GM18520 (cell line): ENCODE measurements around the gene MYRF.

ENCODE experiments used
- ATAC-seq: cut with Tn5 transposase; IDR thresholded peaks from one replicate; pipeline ENCODE4 v1.9.1; 2021; ENCODE audit not compliant: unreplicated experiment

MYRF gene

GRCh38 chr11:61752117-61752924, at the start of gene MYRF:
MYRF (plus strand) TSS chr11:61752636; CDS start chr11:61752745, 109 bp downstream.
- no peak for ATAC-seq

DNA sequence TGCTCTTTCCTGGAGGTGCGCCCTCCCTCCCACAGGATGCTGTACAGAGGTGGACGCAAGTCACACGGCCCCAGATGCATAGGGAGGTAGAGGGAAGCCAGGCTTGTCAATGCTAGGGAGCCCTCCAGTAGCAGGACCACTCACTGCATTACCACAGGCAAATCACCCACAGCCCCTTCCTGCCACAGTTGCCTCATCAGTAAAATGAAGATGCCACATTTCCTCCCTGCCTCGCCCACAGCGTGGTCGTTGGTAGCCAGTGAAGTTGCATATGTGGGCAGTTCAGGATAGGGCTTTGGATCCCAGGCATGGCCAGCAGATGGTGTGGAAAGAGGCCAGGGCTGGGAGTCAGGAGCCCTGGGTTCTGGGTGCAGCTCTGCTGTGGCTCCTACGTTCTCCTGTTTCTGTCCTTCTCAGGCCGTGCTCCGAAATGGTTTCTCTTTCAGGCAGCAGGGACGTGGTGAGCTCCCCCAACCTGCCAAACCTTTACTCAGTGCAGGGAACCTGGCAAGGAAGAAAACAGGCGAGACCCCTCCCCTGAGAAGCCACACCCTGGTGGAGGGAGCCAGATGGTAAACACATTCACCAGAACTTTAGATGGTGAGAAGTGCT, 49.6 kb upstream of the MYRF start:
- ATAC-seq = no peak

- ATAC-seq = no peak
Measured at GRCh38 chr11:61704838-61705237, 47.6 kb upstream of the MYRF start.

DNA sequence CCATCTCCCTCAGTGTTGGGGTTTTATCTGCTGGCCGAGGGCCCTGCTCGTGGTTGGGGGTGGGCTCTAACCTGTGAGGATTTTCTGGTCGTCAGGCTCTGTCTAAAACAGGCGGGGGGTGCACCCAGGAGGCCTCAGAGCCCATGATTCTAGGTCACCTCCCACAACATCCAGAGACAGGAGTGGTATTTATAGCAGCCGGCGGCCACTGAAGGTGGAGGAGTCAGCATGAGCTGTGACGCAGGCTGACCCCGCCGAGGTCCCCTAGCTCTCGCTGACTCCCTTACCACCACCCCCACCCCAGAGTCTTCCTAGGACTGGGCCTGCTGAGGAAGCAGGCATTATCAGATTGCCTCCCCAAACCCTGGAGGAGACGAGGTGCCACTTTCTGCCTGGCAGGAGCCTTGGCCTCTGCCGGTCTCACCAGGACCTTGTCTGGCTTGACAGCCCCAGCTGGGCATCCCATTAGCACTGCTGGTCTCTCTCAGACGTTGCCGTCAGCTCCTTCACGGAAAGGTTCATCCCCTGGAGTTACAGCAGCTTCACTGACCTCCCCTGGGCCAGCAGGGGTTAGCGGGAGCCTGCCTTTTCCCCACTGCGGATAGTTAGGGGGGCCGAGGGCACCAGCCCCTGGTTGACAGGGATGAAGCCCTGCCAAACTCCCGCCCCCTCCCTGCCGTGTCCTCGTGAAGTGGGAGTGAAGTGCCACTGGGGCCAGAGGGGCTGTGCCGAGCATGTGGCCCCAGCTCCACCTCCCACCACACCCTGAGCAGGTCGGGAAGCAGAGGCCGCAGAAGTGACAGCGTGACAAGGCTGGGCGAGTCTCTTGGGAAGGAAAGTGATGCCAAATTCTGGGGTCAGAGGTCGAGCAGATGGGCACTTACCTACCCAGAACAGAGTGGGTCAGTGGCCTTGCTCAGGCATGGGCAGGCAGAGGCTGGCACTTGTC, 45.7 kb upstream of the MYRF start:
- no peak for ATAC-seq

DNA sequence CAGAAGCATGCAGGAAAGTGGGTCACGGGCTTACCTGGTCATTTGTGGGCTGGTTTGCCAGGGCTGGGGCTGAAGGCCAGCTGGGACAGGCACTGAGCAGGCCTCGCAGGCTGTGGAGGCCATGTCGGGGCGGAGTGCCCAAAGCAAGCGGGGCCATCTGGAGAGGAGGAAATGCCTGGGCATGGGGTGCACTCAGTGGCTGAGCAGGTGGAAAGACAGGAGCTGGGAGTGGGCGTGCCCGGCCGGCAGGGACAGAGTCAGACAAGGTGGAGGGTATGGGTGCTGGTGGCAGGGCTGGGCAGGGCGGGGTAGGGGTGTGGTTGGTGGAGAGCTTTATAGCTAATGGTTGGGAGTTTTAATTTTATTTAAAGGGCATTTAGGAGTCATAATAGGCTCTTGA, 44.9 kb upstream of the MYRF start:
- no peak for ATAC-seq

GRCh38 chr11:61709110-61709509, 43.3 kb upstream of the MYRF start:
- no peak for ATAC-seq

GRCh38 chr11:61709572-61709971, 42.9 kb upstream of the MYRF start:
- ATAC-seq = no peak

- ATAC-seq = no peak
Measured at GRCh38 chr11:61710019-61710418, 42.4 kb upstream of the MYRF start.

GRCh38 chr11:61711037-61711436, 41.4 kb upstream of the MYRF start:
- no peak for ATAC-seq

GRCh38 chr11:61711498-61711897, 40.9 kb upstream of the MYRF start:
- no peak for ATAC-seq

- no peak for ATAC-seq
Measured at GRCh38 chr11:61712314-61712713, 40.1 kb upstream of the MYRF start.

GRCh38 chr11:61712846-61713245, 39.6 kb upstream of the MYRF start:
- no peak for ATAC-seq

DNA sequence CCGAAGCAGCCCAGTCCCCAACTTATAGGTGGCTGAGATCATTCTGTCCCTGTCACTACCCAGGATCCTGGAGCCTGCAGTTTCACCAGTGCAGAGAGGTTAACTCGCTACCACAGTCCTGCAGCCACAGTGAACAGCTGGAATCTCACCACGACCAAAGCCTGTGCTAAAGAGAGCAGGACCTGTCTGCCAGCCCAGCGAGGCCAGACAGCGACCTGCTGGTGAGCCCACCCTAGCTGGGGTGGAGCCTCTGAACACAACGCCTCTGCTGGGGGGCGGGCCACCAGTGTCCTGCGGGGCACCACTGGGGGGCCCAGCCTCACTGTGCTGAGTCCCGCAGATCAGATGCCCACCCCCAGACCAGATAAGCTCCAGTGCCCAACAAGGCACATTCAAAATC, 39.0 kb upstream of the MYRF start:
- ATAC-seq = no peak

GRCh38 chr11:61713906-61714305, 38.5 kb upstream of the MYRF start:
- no peak for ATAC-seq

- no peak for ATAC-seq
Measured at GRCh38 chr11:61714316-61714715, 38.1 kb upstream of the MYRF start.

DNA sequence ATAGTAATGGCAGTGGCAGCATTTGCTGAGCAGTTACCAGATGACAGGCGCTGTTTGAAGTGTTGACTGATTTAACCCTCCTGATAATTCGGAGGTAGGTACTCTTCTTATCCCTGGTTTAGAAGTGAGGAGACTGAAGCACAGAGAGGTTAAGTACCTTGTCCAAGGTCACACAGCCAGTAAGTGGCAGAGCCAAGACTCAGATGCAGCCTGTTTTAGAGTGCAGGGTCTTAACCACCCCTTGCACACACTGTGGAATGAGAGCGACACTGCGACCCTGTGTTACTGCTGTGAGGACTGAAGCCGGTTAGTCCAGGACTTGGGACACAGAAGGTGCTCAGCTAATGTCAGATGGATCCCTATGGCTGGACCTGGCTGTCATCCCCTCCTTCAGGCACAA, 37.5 kb upstream of the MYRF start:
- ATAC-seq = no peak

DNA sequence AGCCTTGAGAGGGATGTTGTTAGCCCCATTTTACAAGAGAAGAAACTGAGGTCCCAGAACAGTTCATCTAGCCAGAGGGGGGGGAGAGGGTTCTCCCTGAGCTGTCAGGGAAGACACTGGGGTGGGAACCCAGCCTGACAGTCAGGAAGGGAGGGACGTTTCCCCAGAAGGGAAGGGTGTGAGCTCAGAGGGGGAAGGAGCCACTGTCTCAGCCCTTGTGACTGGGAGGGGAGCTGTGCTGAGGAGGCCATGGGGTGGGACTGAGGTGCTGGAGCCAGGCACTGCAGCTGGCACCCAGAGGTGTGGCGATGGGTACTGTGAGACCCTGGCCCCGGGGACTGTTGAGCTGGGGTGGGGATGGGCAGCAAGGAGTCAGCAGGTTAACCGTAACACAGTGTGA, 36.6 kb upstream of the MYRF start:
- no peak for ATAC-seq

GRCh38 chr11:61716478-61717285, 35.8 kb upstream of the MYRF start:
- ATAC-seq = no peak

DNA sequence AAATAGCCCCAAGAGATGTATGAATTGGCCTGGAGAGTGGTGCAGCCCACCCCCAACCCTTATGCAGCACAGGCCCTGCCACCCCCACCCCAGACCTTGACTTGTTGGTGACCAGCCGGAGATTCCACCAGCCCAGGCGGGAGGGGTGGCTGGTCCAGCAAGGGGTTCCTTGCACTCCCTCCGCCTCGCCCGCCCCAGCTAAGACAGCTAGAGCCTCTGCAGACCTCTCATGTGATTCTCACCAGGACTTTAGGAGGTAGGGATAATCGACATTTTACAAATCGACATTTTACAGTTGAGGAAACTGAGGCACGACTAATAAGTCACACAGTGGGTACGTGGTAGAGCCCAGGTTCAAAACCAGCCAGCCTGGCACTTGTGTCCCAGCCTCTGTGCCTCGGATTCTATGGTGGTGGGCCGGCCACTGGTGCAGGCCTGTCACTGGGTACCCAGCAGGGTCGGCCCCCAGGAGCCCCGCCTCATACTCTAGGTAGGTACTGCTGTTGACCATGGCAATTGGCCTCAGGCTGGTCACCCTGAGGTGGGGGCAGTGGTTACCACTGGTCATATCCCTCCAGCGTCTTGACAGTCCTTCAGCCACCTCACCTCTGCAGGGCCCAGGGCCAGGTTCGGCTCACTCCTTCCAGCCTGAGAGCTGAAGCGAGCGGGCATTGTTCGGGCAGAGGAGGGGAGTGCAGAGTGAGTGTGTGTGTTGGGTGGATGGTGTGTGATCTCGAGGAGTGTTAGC, 35.0 kb upstream of the MYRF start:
- no peak for ATAC-seq

DNA sequence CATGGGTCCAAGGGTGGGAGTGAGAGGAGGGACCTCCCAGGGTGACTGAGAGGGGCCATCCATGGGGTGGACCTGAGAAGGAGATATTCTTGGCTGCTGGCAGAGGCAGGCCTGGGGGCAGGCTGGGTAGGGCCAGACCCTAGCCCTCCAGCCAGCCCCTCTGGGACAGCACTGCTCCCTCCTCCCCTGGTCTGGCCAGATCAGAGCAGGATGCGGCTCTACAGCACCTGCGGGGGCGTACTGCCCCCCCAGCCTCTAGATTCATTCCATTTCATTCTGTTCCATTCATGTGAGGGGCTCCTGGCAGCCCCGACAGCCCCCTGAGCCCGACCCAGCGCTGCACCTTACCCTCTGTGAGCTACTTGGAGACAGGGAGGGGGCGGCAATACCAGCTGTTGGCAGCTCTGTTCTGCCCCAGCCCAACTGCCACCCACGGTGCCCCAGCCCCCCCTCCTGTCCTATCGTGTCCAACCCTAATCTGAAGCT, 34.3 kb upstream of the MYRF start:
- ATAC-seq = no peak
